ENCODE results near the gene IMPACT.

DNA sequence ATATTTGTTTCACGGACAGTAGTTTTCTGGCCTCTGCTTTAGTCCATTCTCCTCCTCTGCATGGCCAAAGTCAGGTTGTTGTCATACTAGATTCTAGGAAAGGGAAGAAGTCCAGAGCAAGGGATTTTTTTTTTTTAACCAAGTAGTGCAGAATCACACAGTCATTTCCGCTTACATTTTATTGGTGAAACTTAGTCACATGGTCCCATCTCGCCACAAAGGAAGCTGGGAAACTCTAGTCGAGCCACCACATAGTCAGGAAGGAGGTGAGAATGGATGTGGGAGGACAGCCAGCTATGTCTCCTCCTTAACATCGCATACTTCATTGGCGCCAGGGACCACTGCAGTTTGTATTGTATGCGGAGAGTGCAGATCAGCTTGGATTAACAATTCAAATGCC, 44.3 kb downstream of the IMPACT start:
- TF ChIP-seq USF2 (IDR thresholded peaks at IDR 0.05; ENCODE audit: low read length) (no peak), SP1 (IDR thresholded peaks at IDR 0.05; ENCODE audit: low read depth, low read length) (no peak), KDM5A (IDR thresholded peaks at IDR 0.05; ENCODE audit: low read length) (no peak)

Measured in H1 (cell line).